GM12872 (cell line): ENCODE measurements around the gene TMPRSS15.

Experiments used
- TF ChIP-seq, protein P1 (sequence below): IDR thresholded peaks from 3 replicates; pipeline ENCODE4 v1.5.1; 2011; ENCODE audit warnings: low read depth, mild to moderate bottlenecking, low read length, moderate library complexity; ENCODE audit not compliant: insufficient read depth

The TMPRSS15 gene

DNA sequence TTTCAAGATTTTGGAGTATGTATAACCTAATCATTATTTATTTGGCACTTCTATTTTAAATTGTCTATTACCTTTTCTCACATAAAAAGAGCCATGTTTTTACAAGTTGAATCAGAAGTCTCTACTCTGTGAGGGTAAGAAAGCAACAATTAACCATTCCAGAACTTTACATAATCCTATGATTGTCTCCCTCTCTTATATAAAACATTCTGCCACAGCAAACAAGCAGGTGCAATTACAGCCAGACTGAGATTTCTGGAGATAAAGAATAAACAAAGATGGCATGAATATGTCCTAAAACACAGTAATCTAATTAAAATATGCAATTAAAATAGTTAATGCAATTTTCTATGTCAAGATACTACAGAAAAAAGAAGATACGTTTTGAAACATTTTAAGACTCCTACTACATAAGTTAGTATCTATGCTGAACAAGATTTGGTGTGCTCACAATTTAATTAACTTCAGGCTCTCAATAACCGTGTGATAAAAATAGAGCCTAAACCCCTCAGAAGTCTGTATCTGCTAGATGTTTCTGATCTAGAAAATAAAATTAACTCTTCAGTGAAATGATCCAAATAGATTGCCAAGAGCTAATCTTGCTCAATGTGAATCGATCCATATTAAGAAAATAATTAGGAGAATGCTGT, 13.7 kb upstream of the TMPRSS15 start:
- TF ChIP-seq, protein P1, sequence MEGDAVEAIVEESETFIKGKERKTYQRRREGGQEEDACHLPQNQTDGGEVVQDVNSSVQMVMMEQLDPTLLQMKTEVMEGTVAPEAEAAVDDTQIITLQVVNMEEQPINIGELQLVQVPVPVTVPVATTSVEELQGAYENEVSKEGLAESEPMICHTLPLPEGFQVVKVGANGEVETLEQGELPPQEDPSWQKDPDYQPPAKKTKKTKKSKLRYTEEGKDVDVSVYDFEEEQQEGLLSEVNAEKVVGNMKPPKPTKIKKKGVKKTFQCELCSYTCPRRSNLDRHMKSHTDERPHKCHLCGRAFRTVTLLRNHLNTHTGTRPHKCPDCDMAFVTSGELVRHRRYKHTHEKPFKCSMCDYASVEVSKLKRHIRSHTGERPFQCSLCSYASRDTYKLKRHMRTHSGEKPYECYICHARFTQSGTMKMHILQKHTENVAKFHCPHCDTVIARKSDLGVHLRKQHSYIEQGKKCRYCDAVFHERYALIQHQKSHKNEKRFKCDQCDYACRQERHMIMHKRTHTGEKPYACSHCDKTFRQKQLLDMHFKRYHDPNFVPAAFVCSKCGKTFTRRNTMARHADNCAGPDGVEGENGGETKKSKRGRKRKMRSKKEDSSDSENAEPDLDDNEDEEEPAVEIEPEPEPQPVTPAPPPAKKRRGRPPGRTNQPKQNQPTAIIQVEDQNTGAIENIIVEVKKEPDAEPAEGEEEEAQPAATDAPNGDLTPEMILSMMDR: no peak

DNA sequence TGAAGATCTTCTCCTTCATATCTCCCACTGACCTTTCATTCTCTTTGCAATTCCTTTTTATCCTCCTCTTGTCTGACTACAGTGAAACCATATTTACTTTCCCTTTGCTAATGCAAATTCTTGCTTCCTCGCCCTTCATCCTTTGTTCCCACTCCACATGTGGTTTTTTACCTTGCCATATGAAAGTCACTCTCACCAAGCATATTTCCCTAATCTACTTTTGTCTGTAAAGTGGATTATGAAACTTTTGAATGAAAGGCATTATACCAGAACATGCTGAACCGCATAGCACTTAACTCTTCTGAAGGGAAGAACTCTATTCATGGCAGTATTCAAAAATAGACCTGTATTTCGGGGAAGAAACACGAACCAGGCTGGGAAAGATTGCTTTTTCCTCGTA, 8.0 kb upstream of the TMPRSS15 start:
- TF ChIP-seq, protein P1: no peak

DNA sequence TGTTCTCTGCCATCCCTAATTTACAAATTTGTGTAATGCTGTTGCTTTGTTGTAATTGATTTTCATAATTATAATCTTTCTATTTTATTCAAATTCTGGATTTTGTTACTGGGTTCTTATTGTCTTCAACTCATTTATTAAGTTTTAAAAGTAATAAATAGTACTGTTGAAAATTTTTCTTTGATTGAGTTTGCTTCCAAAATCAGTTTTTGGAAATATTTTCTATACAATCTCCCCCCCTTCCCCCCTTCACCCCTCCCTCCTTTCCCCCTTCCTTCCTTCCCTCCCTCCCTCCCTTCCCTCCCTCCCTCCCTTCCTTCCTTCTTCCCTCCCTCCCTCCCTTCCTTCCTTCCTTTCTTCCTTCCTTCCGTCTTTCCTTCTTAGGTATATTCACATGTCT, 6.0 kb upstream of the TMPRSS15 start:
- TF ChIP-seq, protein P1: no peak

DNA sequence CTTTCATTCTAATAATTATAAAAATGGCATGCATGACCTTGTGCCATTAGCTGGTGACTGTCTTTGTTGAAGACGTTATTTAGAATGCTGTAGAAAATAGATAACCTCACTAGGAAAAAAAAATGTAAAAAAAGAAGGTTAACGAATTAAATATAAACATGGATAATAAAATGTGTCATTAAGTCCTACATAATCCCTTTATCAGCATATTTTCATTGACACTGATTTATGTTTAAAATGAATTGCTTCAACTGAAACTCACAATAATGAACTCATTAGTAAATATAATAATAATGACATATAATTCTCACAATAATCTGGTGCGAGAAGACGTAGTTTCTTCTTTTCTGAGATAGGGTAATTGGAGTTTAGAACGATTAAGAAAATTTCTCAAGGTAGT, 4.7 kb downstream of the TMPRSS15 start:
- TF ChIP-seq, protein P1: no peak

DNA sequence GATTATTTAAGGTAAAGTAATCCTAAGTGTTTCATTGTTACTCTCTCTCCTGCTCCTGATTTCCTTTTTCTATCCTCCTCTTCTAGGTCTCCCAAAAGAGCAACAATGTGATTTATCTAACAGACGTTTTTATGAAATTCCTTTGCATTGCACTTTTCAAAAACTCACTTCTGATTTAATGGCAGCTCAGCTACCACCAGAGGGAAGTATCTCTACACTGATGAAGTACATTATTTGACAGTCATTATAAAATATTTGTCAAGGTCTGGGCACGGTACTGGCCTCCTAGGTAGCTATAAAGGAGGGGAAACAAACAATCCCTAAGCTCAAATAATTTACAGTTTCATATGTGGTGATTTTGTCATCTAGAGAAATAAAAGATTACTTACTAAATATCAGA, 15.6 kb downstream of the TMPRSS15 start:
- TF ChIP-seq, protein P1: no peak

DNA sequence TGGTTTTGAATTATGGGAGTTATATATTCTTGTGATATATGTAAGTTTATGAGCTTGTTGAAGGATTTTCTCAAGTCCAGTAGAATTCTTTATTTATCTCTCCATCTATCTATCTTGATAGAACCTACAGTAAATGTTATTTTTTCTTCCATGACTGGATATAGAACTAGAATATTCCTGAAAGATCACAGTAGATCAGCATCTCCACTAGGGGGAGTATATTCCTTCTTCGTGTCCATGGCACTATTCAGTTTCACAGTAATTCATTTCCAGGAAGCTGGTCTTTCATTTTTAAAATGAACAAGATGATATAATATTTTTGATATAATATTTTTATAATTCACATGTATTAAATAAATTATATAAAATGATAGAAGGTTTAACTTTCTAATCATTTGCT, 18.8 kb downstream of the TMPRSS15 start:
- TF ChIP-seq, protein P1: no peak

DNA sequence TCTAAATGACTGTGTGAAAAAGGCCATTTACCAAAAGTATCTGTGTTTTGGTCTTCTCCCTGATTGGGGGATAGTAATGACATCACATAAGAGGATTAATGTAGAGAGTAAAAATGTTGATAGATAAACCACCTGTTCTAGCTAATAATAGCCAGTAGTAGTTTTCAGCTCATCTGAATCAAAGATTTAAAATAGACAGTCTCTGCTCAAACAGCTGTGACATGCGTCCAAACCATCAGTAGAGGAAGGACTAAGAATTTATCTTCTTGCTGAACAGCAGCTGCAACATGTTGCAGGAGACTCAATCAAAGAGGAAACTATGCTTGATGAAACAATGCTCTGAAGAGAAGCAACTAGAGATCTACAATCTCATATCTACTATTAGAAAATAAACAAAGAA, 21.4 kb downstream of the TMPRSS15 start:
- TF ChIP-seq, protein P1: no peak

DNA sequence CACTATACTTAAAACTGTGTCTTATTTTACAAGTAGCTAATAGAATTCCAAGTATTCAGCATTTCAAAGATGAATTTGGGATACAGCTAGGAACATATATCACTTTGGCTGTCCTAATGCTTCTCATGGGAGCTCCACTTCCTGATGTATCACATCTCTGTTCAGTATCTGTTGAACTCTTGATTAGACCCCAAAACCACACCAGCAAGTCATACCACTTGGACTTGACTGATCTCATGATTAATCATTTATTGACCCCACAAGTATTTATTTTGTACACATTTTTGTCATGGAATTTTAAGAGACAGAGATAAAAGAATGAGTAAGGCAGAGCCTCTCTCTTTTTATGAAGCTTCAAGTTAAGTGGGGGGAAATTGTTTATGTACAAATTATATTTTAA, 30.0 kb downstream of the TMPRSS15 start:
- TF ChIP-seq, protein P1: no peak
